ENCODE results near the gene PAN3. TPM values are rescaled to one million over a fixed set of nuclear protein-coding genes. Genes with fewer than 3 reads are reported as not detected.

Gene PAN3
- total RNA-seq, 1 experiment from 2014 or later = 48.5 TPM

DNA sequence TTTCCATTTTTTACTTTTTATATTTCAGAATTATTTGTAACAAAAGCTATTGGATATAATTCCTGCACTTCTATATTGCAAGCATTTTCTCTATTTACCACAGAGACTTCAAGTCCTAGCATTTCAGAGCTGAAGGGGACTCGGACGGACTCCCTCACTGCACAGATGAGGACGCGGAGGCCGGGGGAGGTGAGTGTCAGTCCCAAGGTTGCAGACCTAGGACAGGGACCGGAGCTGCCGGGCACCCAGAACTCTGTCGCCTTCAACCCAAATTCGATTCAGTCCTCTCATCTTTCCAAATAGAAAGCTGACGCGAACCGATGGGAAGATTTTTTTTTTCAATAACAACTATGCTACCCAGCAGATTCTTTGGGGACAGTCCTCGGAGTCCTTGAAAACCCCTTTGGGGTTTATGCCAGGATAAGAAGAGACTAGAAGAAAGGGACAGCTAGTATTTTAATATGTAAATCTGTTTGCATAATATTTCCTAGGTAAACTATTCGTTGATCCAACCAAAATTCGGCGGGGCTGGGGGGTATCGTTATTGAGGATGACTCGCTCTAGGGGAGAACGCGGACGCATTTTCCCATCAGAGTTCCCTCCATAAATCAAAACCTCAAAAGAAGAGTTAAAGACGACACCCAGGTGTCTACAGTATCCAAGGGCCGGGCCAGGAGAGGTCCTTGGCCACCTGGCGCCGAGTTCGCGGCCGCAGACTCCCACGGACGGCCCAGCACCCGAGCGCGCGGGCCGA, 38.8 kb upstream of the PAN3 start:
- Histone ChIP-seq H4K20me1 (ENCODE audit: control insufficient read depth, insufficient read depth, insufficient read length) (no peaks in the 10 kb centered on the region), H4K8ac (replicated peaks; ENCODE audit: insufficient read length, low read depth, low read length) (no peak overlapping the region), H2AFZ (ENCODE audit: low read length) (no peak overlapping the region), H3K4me1 (ENCODE audit: insufficient read depth, low read length) (no peaks in the 10 kb centered on the region), H3K56ac (ENCODE audit: insufficient read length, low read depth, low read length) (no peak overlapping the region), H3K79me1 (ENCODE audit: insufficient read depth, low read depth, low read length, poor library complexity, severe bottlenecking) (no peaks in the 10 kb centered on the region), H3K23ac (ENCODE audit: insufficient read length, low read depth, low read length) (no peak overlapping the region), H3K79me2 (ENCODE audit: insufficient read depth, low read length) (no peaks in the 10 kb centered on the region), H3K9ac (ENCODE audit: extremely low read depth, insufficient read length, low read length) (no peak overlapping the region), H2BK120ac (ENCODE audit: low read depth, low read length, poor library complexity, severe bottlenecking) (no peak overlapping the region), H2BK15ac (ENCODE audit: low read depth, low read length) (no peak overlapping the region), H2BK5ac (ENCODE audit: insufficient read length, low read length) (no peak overlapping the region), H3K27ac (ENCODE audit: insufficient read length, low read depth, low read length) (no peak overlapping the region), H2BK12ac (ENCODE audit: insufficient read length, low read depth, low read length) (no peak overlapping the region), H4K91ac (ENCODE audit: insufficient read length, low read depth, low read length) (no peak overlapping the region), H4K5ac (ENCODE audit: insufficient read length, low read depth, low read length) (no peak overlapping the region), H2AK5ac (ENCODE audit: insufficient read length, low read length) (no peak overlapping the region), H3T11ph (ENCODE audit: low read length) (no peak overlapping the region), H2BK20ac (ENCODE audit: low read depth, low read length, poor library complexity, severe bottlenecking) (no peak overlapping the region), H3K9me3 (ENCODE audit: control insufficient read depth, low read depth, low read length) (no peaks in the 10 kb centered on the region), H3K23me2 (ENCODE audit: insufficient read length, low read depth, low read length, poor library complexity, severe bottlenecking) (peaks cover 17% of the 10 kb centered on the region), H3K4me2 (ENCODE audit: insufficient read depth, insufficient read length, low read length) (peak overlapping the region; percentile 45), H3K27me3 (ENCODE audit: insufficient read depth, low read length) (peaks cover 13% of the 10 kb centered on the region; the same call in 1 of the 2 replicates), H3K14ac (ENCODE audit: insufficient read depth, low read length) (peak overlapping the region; percentile 84), H3K18ac (ENCODE audit: insufficient read length, low read depth, low read length) (peak overlapping the region; percentile 75), H3K4ac (ENCODE audit: low read depth, low read length) (no peak overlapping the region)
- H3K27me3 Mint-ChIP-seq (ENCODE audit: low read depth) = peaks cover 95% of the 10 kb centered on the region
- H3K27ac Mint-ChIP-seq = no peak overlapping the region; a peak in 1 of 7 replicates
- H3K9me3 Mint-ChIP-seq = peaks cover 0 to 3% of the 10 kb centered on the region in 2 experiments; a peak in 1 of 5 replicates
- TF ChIP-seq CTCF (conservative IDR thresholded peaks at IDR 0.05) = no peak
- H3K4me1 Mint-ChIP-seq = peaks cover 9 to 10% of the 10 kb centered on the region in 2 experiments; a peak in 3 of 4 replicates
- peak overlapping the region; percentile 58 to 83 for H3K4me3 Mint-ChIP-seq
- DNase-seq = no peak
- no CpG with 5 or more reads among the region's 35 CpGs for WGBS (ENCODE audit: extremely low coverage, insufficient read length, low lambda C conversion rate)
- no peaks in the 10 kb centered on the region for H3K36me3 Mint-ChIP-seq (ENCODE audit: insufficient read depth in 1 of 3, low read depth in 3 of 3)
